Stimulated activated CD8-positive, alpha-beta memory T cell treated with anti-CD3 and anti-CD28 coated beads, Interleukin-2, amount 100 ng/mL, for 48 hours (primary cell): ENCODE measurements around the gene KIF22.
"Not testable (repeated sequence)": the region's sequence is repeated elsewhere in the genome, so short reads cannot be mapped to it uniquely, and the experiment has no call there.

ENCODE experiments used
- DNase-seq, 2 donors: peaks; one replicate each; pipeline ENCODE4 v3.0.0-alpha.2; 2020; ENCODE audit warnings: low read depth in 2 of 2

Gene KIF22

GRCh38 chr16:29766571-29766970, 24.0 kb upstream of the KIF22 start:
- DNase-seq, result no peak

- DNase-seq, result no peak
These were observed 23.5 kb upstream of the KIF22 start for GRCh38 chr16:29767062-29767461.

- no peak for DNase-seq
These were observed 21.0 kb upstream of the KIF22 start for GRCh38 chr16:29769507-29769906.

GRCh38 chr16:29770250-29770929, 20.2 kb upstream of the KIF22 start:
- no peak for DNase-seq

- DNase-seq, result not testable (repeated sequence)
These were observed 18.2 kb upstream of the KIF22 start for GRCh38 chr16:29772330-29772729.

- DNase-seq, result no peak
These were observed 15.8 kb upstream of the KIF22 start for GRCh38 chr16:29774730-29775129.

GRCh38 chr16:29775742-29776408, 14.7 kb upstream of the KIF22 start:
- DNase-seq, result no peak

- DNase-seq, result no peak
These were observed 12.8 kb upstream of the KIF22 start, which contains the start of gene ZG16 for GRCh38 chr16:29777576-29778350. ZG16 (plus strand) TSS chr16:29778256; CDS start chr16:29779267, 1,011 bp downstream.

- DNase-seq, result no peak
These were observed 11.1 kb upstream of the KIF22 start for GRCh38 chr16:29779474-29779873.

- DNase-seq, result not testable (repeated sequence)
These were observed 7.2 kb upstream of the KIF22 start for GRCh38 chr16:29783094-29783953.

GRCh38 chr16:29784157-29784556, 6.4 kb upstream of the KIF22 start:
- no peak for DNase-seq

GRCh38 chr16:29784901-29785500, 5.5 kb upstream of the KIF22 start:
- peak; percentile 69 to 70 for DNase-seq

GRCh38 chr16:29787155-29787554, 3.4 kb upstream of the KIF22 start:
- DNase-seq, result not testable (repeated sequence)

GRCh38 chr16:29789775-29790182, 772 bp upstream of the KIF22 start:
- DNase-seq, result no peak

GRCh38 chr16:29790949-29791844, 646 bp downstream of the KIF22 start:
- DNase-seq, result no peak

- no peak for DNase-seq
These were observed 1.6 kb downstream of the KIF22 start for GRCh38 chr16:29791845-29792807.

GRCh38 chr16:29793153-29793552, 2.6 kb downstream of the KIF22 start:
- DNase-seq, result not testable (repeated sequence)

GRCh38 chr16:29794231-29794710, 3.7 kb downstream of the KIF22 start:
- no peak for DNase-seq

GRCh38 chr16:29802416-29802935, 11.9 kb downstream of the KIF22 start:
- DNase-seq, result no peak
